BE2C (cell line): ENCODE results near the gene E2F7.
A peak's percentile ranks its signal among the peaks of the same experiment; 100 is the strongest.

ENCODE experiments used
- DNase-seq: peaks from one replicate; pipeline ENCODE4 v3.0.0-alpha.2; 2020
- H3K27me3 ChIP-seq: fragments of 250-450 bp; sonication (Bioruptor Pico); 2 replicates; pipeline ENCODE4 v1.5.1; 2020; ENCODE audit warnings: mild to moderate bottlenecking
- H3K36me3 ChIP-seq: fragments of 250-450 bp; sonication (Bioruptor Pico); 2 replicates; pipeline ENCODE4 v1.5.1; 2020; ENCODE audit warnings: mild to moderate bottlenecking
- H3K4me1 ChIP-seq: fragments of 250-450 bp; sonication (Bioruptor Pico); 2 replicates; pipeline ENCODE4 v1.5.1; 2020
- H3K4me3 ChIP-seq: 2 replicates; pipeline ENCODE4 v1.5.1; 2011; ENCODE audit warnings: low read depth, low read length
- H3K9me3 ChIP-seq: fragments of 250-450 bp; sonication (Bioruptor Pico); 2 replicates; pipeline ENCODE4 v1.5.1; 2020
- CTCF ChIP-seq: IDR thresholded peaks from 2 replicates; pipeline ENCODE4 v1.5.1; 2012; ENCODE audit warnings: mild to moderate bottlenecking, low read depth, low read length

E2F7 gene

GRCh38 chr12:77019920-77020319 is 45.4 kb downstream of the E2F7 start:
- no peak for TF ChIP-seq CTCF
- no peak for DNase-seq
- H3K4me1 ChIP-seq: no peaks in the 10 kb centered on the region
- H3K9me3 ChIP-seq: no peaks in the 10 kb centered on the region
- H3K4me3 ChIP-seq: no peak overlapping the region
- no peaks in the 10 kb centered on the region for H3K27me3 ChIP-seq
- H3K36me3 ChIP-seq: peaks cover 19% of the 10 kb centered on the region; the same call in 1 of the 2 replicates

DNA sequence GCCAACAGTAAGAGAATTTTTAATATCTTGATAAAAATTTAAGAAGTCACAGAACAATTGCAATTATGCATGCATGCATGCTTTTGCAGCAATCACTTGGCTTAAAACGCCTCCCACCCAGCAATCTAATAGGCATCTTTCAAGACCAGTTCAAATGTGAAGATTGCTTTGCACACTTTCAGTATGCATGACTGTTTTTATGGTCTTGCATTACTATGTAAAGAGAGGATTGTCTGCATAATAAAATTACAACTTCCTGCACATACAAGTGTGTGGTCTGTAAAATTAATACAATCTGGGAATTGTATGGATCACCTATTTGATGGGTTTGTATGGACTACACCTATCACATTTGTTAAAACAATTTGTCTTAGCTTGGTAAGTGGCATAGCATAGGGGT is 48.8 kb downstream of the E2F7 start:
- H3K4me3 ChIP-seq: no peak overlapping the region
- H3K27me3 ChIP-seq: no peaks in the 10 kb centered on the region
- H3K9me3 ChIP-seq: no peaks in the 10 kb centered on the region
- H3K4me1 ChIP-seq: no peaks in the 10 kb centered on the region
- no peak for DNase-seq
- peaks cover 6% of the 10 kb centered on the region; the same call in 1 of the 2 replicates for H3K36me3 ChIP-seq
- no peak for TF ChIP-seq CTCF

GRCh38 chr12:77013091-77013490 is 52.3 kb downstream of the E2F7 start:
- H3K9me3 ChIP-seq: no peaks in the 10 kb centered on the region
- H3K36me3 ChIP-seq: no peaks in the 10 kb centered on the region
- H3K4me1 ChIP-seq: no peaks in the 10 kb centered on the region
- no peak for TF ChIP-seq CTCF
- H3K4me3 ChIP-seq: no peak overlapping the region
- no peak for DNase-seq
- H3K27me3 ChIP-seq: no peaks in the 10 kb centered on the region

GRCh38 chr12:77010691-77011548 is 54.4 kb downstream of the E2F7 start:
- Histone ChIP-seq H3K4me3 (peak overlapping the region; percentile 37), H3K27me3 (no peaks in the 10 kb centered on the region), H3K36me3 (no peaks in the 10 kb centered on the region), H3K9me3 (no peaks in the 10 kb centered on the region), H3K4me1 (no peaks in the 10 kb centered on the region)
- TF ChIP-seq CTCF: peak; percentile 100
- peak; percentile 82 for DNase-seq

DNA sequence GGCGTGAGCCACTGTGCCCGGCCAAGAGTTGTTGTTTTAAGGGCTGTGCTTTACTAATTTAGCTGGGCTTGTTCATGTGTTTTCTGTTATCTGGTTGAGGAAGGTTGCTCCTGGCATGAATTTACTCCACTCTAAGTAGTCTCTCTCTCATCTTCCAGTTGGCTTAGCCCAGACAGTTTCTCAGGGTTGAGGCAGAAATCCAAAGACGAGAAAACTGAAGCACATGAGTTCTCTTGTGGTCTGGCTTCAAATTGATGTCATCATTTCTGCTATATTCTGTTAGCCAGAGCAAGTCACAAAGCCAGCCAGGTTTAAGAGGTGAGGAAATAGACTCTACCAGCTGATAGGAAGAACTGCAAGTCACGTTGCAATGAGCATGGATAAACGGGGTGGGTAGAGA is 57.9 kb downstream of the E2F7 start:
- no peaks in the 10 kb centered on the region for H3K4me1 ChIP-seq
- no peak for TF ChIP-seq CTCF
- DNase-seq: no peak
- H3K4me3 ChIP-seq: no peak overlapping the region
- no peaks in the 10 kb centered on the region for H3K27me3 ChIP-seq
- no peaks in the 10 kb centered on the region for H3K9me3 ChIP-seq
- H3K36me3 ChIP-seq: no peaks in the 10 kb centered on the region

DNA sequence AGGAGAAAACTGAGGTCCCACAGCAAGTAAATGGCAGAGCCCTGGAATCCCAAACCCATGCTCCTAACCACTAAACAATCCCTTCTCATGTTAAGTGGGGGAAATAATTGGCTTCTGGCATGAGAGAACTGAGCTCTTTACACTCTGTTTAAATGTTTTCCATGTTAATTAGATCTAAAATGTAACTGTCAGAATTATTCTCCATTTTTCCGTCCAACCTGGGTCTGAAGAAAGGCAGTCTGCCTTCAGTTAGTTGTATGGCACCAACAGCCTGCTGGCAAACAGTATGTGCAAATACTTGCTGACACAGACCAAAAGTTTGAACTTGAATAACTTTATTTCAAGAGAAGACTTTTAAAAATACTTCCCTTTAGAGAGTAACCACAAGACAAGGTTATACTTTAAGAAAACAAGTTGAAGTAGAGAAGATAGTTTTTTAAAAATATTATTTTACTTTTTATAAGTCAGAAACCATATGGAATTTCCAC is 59.7 kb downstream of the E2F7 start:
- H3K4me1 ChIP-seq: no peaks in the 10 kb centered on the region
- DNase-seq: no peak
- H3K9me3 ChIP-seq: no peaks in the 10 kb centered on the region
- no peaks in the 10 kb centered on the region for H3K27me3 ChIP-seq
- no peak overlapping the region for H3K4me3 ChIP-seq
- H3K36me3 ChIP-seq: no peaks in the 10 kb centered on the region
- no peak for TF ChIP-seq CTCF
